IPS-NIHi7 (cell line): Measurements from ENCODE around the gene LRIT1.
A peak's percentile ranks its signal among the peaks of the same experiment; 100 is the strongest.

Experiments used
- DNase-seq: peaks from one replicate; pipeline ENCODE4 v3.0.0; 2012; ENCODE audit warnings: mixed read lengths; ENCODE audit errors: extremely low spot score

Gene LRIT1

GRCh38 chr10:84254552-84255478, 13.5 kb upstream of the LRIT1 start:
- DNase-seq, result no peak

GRCh38 chr10:84248794-84249193, 7.4 kb upstream of the LRIT1 start:
- DNase-seq, result no peak

GRCh38 chr10:84247496-84247895, 6.2 kb upstream of the LRIT1 start:
- DNase-seq, result no peak

- DNase-seq, result no peak
Observed at GRCh38 chr10:84244651-84245270, 3.4 kb upstream of the LRIT1 start, which contains the start of gene RGR. RGR (plus strand) TSS chr10:84245053; CDS start chr10:84245091, 38 bp downstream.

GRCh38 chr10:84243759-84244158, 2.4 kb upstream of the LRIT1 start:
- DNase-seq, result no peak

- DNase-seq, result no peak
Observed at GRCh38 chr10:84238909-84239308, 2.4 kb downstream of the LRIT1 start.

- DNase-seq, result peak; percentile 96
Observed at GRCh38 chr10:84237199-84238051, 3.9 kb downstream of the LRIT1 start.

GRCh38 chr10:84236807-84237198, 4.5 kb downstream of the LRIT1 start:
- no peak for DNase-seq

GRCh38 chr10:84235096-84235495, 6.2 kb downstream of the LRIT1 start:
- DNase-seq, result no peak

GRCh38 chr10:84234479-84234878, 6.9 kb downstream of the LRIT1 start:
- no peak for DNase-seq

- no peak for DNase-seq
Observed at GRCh38 chr10:84233940-84234339, 7.4 kb downstream of the LRIT1 start.

GRCh38 chr10:84232376-84232775, 9.0 kb downstream of the LRIT1 start:
- DNase-seq, result no peak

GRCh38 chr10:84230359-84230758, 11.0 kb downstream of the LRIT1 start:
- DNase-seq, result no peak

GRCh38 chr10:84227810-84228209, 13.5 kb downstream of the LRIT1 start:
- no peak for DNase-seq

- no peak for DNase-seq
Observed at GRCh38 chr10:84226616-84227015, 14.7 kb downstream of the LRIT1 start.

GRCh38 chr10:84225427-84226173, 15.7 kb downstream of the LRIT1 start, which contains the start of gene LRIT2:
LRIT2 (minus strand) TSS chr10:84225544; CDS start chr10:84225520, 24 bp downstream.
- DNase-seq, result no peak

- DNase-seq, result peak; percentile 86
Observed at GRCh38 chr10:84224411-84225028, 16.8 kb downstream of the LRIT1 start.

- no peak for DNase-seq
Observed at GRCh38 chr10:84221916-84222315, 19.4 kb downstream of the LRIT1 start.

GRCh38 chr10:84217746-84218145, 23.6 kb downstream of the LRIT1 start:
- DNase-seq, result no peak

GRCh38 chr10:84216834-84217233, 24.5 kb downstream of the LRIT1 start:
- no peak for DNase-seq
